Cortex of kidney (tissue), 1 donor: Measurements from ENCODE around the gene TMEM87B.
A peak's percentile ranks its signal among the peaks of the same experiment; 100 is the strongest.

Source experiments
- DNase-seq: peaks from one replicate; lab custom pipeline; 2025; lab: John Stamatoyannopoulos, UW

TMEM87B gene

GRCh38 chr2:112054847-112055729 is at the start of gene TMEM87B:
Gene TMEM87B (plus strand): TSS chr2:112055269. CDS start chr2:112055592, 323 bp downstream.
- peak; percentile 85 for DNase-seq

GRCh38 chr2:112005406-112006075 is 49.5 kb upstream of the TMEM87B start:
- no peak for DNase-seq

GRCh38 chr2:112006076-112006410 is 49.0 kb upstream of the TMEM87B start:
- DNase-seq: no peak

DNA sequence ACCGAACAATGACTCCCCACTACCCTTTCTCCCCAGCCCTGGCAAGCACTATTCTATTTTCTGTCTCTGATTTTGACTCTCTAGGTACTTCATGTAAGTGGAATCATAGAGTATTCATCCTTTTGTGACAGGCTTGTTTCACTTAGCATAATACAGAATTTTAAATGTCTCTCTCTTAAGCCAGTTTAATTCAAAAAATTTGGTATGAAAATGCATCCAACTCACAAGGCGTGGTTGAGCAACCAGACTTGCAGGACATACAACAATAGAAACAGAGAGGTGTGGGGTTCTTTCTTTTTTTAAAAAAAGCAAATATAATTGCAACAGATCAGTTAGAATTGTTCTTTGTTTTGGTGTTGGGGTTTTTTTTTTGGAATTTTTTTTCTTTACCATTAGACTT is 47.6 kb upstream of the TMEM87B start:
- DNase-seq: no peak

- no peak for DNase-seq
These were observed 46.1 kb upstream of the TMEM87B start for GRCh38 chr2:112008910-112009485.

GRCh38 chr2:112010751-112011150 is 44.3 kb upstream of the TMEM87B start:
- DNase-seq: no peak

- no peak for DNase-seq
These were observed 42.5 kb upstream of the TMEM87B start for GRCh38 chr2:112012556-112012955.

GRCh38 chr2:112018846-112019245 is 36.2 kb upstream of the TMEM87B start:
- no peak for DNase-seq

- DNase-seq: no peak
These were observed 35.5 kb upstream of the TMEM87B start for GRCh38 chr2:112019569-112019982.

- no peak for DNase-seq
These were observed 34.5 kb upstream of the TMEM87B start for GRCh38 chr2:112020561-112020960.

- DNase-seq: no peak
These were observed 33.8 kb upstream of the TMEM87B start for GRCh38 chr2:112021290-112021689.

DNA sequence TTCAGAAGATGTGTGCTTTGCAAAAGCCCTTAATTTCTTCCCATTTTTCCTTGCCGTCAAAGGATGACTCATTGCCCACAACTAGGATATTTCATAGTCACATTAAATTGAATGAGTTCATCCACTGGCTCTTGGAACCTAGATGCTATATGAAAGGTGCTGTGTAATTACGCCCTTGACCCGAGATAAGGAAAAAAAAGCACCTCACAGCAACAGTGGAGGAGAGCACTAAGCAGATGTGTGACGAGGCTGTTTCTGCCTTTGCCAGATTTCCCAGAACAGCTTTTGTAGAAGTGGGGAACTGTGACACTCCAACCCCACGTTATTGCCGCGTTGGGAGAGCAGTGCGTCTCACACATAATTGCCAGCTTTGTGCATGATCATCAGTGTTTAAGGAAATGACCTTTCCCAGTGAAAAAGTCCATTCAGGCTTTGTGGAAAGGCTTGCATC is 33.3 kb upstream of the TMEM87B start:
- no peak for DNase-seq

DNA sequence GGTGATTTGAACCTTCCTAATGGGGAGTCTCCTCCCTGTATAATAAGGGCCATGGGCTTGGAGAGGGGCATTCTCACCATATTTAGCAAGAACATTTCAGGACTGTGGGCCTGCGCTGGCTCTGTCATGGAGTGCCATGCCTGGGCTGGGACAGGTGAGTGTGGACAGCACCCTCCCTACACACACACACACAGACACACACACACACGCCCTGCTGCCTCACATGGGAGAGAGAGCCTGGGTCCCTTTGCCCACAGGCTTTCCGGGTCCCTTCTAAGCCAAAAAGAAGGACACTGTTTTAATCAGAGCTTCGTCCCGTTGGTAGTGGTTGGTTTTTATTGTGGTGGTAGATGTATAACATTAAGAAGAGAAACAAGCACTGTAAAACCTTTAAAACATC is 31.4 kb upstream of the TMEM87B start:
- no peak for DNase-seq

DNA sequence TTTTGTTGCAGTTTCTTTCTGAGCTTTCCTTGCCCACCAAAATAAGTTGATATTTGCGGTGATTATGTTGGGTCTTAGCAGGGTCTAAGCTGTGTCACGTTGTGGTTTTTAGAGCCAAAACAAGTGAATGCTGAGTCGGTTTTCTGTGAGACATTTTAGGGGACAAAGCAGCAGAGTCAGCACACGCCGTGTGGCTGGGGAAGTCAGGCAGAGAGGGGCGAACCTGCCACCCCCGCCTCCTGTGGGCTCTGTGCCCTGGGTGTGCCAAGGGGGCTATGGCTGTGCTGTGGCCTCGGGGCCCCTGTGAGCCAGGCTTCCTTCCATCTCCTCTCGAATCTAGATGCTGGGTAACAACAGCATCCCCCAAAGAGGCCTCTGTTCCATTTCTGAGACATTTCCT is 30.8 kb upstream of the TMEM87B start:
- no peak for DNase-seq

DNA sequence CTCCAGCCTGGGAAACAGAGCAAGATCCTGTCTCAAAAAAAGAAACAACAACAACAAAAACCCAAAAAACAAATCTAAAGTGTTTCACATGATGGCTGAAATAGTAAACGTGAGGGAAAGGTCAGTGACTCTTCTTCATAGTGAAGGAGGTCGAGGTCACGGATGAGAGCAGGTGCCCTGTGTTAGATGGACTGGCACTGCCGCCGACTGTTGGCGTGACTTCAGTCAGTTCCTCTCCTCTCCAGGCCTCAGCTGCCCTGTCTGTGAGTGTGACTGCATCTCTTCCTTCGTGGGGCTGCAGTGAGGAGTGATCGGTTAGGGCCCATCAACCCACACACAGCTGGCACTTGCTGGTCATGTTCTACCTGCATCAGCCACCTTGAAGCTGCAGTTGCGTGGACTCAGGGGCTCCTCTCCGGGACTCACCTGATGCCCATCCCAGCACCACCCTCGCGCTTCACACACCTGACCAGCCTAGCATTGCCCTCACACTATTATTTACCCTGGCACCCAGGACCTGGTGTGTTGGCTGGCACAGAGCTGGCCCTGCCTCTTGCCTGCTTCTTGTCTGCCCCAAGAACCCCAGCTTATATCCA is 30.1 kb upstream of the TMEM87B start:
- DNase-seq: no peak

DNA sequence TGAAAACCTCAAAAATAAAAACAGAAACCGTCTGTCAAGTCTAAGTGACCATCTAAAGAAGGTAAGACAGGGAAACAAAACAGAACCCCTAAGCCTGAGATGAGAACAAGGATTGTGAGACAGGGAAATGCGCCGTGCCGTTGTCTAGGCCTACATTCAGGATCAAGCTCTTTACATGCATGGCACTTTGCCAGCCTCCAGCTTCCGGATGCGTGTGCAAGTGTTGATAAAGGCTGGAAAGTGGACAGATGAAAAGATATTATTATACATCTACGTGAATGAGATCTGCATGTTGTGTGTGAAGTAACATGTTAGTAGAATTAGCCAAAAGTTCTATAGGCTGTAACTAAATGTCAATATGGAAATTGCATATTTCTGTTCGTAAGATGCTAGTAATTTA is 28.6 kb upstream of the TMEM87B start:
- DNase-seq: no peak

GRCh38 chr2:112027767-112028166 is 27.3 kb upstream of the TMEM87B start:
- DNase-seq: no peak

DNA sequence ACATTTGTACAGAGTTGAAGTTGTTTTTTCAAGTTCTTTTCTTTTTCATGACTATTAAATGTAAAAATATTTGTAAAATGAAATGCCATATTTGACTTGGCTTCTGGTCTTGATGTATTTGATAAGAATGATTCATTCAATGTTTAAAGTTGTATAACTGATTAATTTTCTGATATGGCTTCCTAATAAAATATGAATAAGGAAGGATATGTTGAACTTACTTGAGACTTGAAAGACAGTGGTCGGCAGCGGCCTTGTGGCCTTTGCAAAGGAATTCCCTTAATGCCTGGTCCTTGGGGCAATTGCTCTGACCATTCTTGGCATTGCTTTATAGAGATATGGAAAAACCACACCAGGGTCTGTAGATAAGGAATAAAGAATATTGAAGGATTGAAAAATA is 25.9 kb upstream of the TMEM87B start:
- DNase-seq: no peak

DNA sequence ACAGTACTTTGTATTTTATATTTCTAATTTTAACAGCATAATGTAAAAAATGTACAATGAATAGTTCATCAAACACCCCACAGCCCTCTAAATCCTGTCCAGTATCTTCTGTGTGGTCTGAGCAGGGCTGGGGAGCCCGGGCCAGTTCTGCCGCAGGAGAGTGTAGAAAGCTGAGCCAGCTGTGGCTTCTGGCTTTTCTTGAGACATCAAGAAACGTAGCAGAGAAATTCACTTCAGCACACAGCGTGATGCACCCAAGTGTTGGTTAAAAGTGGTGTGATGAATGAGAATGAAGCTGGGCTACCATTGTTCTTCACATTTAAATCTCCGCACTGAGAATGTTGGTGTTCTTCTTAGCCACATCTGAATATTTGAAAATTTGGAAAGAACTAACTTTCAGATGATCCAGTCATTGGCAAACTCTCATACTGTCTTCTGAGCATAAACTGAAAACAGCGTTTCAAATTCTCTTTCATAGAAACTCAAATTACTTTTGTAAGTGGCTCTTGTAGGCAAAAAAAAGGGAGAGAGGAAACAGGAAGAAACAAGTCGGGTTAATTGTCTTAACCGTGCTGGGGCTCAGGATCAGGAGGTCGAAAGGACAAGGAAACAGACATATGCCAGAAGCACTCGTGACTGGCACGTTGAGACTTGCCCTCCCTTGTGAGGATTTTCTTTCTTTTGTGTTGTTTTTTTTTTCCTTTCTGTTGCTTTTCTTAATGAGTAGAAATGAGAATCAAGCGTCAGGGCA is 23.4 kb upstream of the TMEM87B start:
- DNase-seq: no peak

DNA sequence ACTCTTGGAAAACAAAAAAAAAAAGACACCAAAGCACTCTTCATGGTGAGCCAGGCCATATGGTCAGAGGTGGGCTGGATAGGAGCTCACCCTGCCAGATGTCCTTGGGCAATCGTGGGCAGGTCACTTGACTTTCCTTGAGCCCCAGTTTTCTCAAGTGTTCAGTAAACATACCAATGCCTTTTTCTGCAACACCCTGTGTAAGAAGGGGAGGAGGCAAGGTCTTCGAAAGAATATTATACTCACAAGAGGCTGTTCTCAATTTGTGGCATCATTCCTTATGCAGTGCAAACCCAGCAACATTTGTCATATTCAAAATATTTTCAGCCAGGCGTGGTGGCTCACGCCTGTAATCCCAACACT is 22.9 kb upstream of the TMEM87B start:
- no peak for DNase-seq

DNA sequence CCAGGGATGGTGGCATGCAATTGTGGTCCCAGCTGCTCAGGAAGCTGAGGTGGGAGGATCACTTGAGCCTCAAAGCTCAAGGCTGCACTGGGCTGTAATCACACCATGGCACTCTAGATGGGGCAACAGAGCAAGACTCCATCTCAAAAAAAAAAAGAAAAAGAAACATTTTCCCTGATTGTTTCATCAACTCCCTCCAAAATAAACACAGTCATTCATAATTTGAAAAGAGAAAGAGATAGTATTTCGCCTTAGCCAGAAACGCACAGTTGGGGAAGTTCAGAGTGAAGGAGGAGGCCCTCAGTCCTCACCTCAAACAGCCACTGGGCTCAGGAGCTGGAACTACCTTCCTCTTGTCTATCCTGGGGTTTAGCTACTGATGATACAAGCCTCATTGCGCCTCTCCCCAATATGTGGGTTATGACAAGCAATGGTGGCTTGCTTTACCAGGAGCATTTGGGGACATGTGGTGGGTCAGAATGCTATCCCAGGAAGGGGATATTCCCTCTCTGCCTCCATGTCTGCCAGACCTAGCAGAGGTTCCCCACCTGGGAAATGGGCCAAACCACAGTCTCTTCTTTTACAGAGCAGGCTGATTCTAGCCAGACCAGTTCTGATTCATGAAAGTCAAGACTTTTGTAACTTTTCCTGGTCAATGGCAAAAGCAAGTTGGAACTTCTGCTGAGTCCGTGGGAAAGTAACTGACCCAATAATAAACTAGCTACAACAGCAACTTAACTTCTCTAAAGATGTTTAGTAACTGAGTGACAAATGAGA is 22.2 kb upstream of the TMEM87B start:
- DNase-seq: no peak
